Fibroblast of upper back skin (primary cell): ENCODE data around the gene FRK.

Experiments used
- DNase-seq: peaks from one replicate; pipeline ENCODE4 v3.0.0-alpha.2; 2013

FRK gene

DNA sequence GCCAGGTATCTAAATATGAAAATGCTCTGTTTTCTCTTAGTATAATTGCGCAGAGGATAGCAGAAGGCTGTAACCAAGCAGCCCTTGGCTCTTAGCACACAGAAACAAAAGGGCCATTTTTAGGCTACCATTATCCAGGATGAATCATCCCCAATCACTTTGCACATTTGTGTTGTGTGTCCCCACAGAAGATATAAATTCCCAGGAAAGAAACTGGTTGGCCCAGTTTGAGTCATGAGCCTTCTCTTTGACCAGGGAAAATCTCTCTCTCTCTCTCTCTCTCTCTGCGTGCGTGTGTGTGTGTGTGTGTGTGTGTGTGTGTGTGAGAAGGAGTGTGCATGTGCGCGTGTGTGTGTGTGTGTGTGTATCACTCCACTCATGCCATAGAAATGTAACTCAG is 178.5 kb downstream of the FRK start:
- no peak for DNase-seq
